GM19099 (cell line): ENCODE measurements around the gene DBNDD1.

Source experiments
- POLR2A ChIP-seq: IDR thresholded peaks from 3 replicates; pipeline ENCODE4 v1.6.1; 2011; ENCODE audit warnings: low read depth; ENCODE audit not compliant: insufficient read length; ENCODE audit errors: extremely low read depth

The DBNDD1 gene

DNA sequence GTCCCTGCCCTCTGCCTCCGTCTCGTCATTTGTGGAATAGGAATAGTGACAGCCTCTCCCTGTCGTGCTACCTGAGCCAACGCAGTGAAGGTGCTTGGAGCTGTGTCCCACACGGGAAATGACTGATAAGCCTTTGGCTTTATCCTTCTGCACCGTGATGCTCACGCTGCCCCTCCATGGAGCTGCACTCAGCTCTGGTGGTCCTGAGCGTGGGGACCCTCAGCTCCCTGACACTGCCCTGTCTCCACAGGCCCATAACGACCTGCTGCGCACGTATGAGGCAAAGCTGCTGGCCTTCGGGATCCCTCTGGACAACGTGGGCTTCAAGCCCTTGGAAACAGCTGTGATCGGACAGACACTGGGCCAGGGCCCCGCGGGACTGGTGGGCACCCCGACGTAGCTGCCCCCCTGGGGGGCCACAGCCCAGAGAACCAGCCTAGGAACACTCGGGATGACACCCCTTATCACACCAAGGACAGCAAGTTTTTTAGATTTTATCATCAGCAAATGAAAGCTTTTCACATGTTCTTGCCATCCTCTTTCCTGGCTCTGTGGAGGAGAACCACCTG is 23.8 kb upstream of the DBNDD1 start:
- no peak for TF ChIP-seq POLR2A

DNA sequence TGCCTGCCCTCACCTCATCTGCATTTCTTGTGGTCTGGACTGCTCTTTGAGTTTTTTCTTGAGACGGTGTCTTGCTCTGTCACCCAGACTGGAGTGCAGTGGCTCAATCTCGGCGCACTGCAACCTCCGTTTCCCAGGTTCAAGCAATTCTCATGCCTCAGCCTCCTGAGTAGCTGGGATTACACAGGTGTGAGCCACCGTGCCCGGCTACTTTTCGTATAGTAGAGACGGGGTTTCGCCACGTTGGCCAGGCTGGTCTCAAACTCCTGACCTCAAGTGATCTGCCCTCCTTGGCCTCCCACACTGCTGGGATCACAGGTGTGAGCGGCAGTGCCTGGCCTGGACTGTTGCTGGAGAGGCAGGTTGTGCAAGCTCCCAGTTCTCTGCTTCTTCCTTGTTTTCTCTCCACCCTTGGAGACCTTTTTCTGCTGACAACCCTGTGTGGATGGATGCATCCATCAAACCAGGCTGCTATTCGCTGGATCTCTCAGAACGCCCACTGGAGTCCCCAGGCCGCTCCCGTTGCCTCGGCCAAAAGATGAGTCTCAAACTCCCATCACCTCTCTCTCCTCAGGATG is 22.7 kb upstream of the DBNDD1 start:
- no peak for TF ChIP-seq POLR2A

DNA sequence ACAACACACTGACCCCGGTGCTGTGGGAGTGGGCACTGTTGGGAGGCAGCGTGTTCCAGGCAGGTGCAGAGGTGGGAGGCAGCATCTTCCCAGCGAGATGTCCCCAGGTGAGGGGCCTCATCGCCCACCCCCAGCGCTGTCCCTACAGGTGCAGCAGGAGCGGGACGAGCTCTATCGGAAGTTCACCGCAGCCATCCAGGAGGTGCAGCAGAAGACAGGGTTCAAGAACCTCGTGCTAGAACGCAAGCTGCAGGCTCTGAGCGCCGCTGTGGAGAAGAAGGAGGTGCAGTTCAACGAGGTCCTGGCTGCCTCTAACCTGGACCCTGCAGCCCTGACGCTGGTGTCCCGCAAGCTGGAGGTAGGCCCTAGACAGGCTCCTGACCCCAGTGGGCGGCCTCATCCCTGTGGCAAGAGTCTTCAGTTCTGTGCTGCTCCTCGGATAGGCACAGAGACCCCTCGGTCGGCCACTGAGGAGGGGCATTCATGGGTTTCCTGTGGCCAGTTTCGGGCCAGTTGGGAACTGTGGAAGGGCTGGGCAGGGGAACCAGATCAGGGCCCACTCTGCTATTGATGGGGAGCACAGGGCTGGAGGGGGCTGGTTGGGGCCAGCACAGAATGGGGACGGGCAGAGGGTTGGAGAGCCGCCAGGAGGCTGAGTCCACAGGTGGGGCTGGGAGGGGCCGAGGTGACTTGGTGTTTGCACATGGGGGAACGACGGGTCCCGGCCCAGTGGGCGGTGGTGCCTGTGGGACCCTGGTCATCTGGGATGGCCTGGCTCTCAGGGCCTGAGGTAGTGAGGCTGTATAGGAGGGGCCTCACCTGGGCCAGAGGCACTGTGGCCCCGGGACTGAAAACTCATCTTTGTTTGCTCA is 21.1 kb upstream of the DBNDD1 start:
- no peak for TF ChIP-seq POLR2A

DNA sequence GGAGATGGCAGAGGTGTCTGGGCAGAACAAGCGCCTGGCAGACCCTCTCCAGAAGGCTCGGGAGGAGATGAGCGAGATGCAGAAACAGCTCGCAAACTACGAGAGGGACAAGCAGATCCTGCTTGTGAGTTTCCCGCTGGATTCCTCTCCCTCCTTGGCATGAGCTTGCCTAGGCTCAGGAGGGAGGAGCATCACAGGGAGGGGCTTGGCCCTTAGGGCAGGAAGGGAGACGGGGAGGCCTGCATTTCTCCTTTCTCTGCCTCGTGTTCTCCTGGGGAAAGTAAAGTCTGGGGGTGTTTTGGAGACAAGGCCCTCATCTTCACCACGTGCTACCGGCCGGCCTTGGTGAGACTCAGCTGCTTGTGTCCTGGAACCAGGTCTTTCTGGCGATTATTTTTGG is 18.0 kb upstream of the DBNDD1 start:
- TF ChIP-seq POLR2A: no peak

DNA sequence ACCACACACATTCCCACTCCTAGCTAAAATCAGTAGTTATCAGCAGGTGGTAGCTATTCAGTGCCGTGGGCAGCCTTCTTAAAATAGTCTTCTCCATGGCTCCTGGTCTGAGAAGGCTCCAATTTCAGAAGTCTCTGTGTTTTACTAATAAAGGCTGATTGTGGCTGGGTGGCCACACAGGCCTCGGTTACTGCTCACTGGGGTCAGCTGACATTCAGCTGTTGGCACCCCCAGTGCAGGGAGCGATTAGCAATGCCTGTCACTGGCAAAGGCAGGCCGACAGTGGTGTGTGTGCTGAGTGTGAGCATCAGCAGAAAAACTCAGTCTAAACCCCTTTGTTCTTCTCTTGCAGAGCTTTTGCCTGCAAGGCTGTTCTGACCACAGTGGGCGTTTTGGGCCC is 16.6 kb upstream of the DBNDD1 start:
- TF ChIP-seq POLR2A: no peak

DNA sequence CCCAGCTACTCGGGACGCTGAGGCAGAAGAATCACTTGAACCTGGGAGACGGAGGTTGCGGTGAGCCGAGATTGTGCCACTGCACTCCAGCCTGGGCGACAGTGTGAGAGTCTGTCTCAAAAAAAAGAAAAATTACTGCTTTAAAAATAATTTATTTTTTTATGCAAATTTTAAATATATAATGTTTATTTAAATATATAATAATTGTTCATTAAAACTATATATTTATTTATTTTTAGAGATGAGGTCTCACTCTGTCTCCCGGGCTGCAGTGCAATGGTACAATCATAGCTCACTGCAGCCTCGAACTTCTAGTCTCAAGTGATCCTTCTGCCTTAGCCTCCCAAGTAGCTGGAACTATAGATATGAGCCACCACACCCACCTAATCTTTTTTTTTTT is 15.2 kb upstream of the DBNDD1 start:
- no peak for TF ChIP-seq POLR2A

DNA sequence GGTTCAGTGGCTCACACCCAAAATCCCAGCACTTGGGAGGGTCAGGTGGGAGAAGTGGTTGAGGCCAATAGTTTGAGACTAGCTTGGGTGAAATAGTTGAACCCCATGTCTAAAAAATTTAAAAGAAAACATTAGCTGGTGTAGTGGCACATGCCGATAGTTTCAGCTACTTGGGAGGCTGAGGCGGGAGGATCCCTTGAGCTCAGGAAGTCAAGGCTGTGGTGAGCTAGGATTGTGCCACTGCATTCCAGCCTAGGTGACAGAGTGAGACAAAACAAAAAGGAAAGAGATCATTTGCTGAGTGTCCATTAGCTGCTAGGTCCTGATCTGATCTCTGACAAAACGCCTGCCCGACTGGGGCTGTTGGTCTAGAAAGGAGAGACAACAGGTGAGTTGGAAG is 14.1 kb upstream of the DBNDD1 start:
- TF ChIP-seq POLR2A: no peak

DNA sequence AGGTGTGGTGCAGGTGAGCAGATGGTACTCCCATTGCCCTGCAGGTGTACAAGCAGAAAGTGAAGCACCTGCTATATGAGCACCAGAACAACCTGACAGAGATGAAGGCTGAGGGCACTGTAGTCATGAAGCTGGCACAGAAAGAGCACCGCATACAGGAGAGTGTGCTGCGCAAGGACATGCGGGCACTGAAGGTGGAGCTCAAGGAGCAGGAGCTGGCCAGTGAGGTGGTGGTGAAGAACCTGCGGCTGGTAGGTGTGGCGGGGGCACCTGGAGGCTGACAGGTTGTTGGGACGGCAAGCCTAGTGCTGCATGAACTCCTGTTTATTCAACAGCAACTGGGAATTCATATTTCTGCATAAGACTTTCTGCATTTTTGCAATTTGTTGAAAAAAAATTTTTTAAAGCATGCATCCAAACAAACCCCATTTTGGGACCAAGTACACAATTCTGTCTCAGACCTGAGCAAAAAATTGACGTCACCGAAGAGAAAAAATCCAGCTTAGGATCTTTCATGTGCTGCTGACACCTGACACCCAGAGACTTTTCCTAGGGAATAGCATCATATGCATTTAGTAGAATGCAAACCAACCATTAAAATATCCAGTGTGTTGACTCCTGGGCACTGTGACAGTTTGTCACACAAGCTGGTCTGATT is 13.5 kb upstream of the DBNDD1 start:
- TF ChIP-seq POLR2A: no peak

DNA sequence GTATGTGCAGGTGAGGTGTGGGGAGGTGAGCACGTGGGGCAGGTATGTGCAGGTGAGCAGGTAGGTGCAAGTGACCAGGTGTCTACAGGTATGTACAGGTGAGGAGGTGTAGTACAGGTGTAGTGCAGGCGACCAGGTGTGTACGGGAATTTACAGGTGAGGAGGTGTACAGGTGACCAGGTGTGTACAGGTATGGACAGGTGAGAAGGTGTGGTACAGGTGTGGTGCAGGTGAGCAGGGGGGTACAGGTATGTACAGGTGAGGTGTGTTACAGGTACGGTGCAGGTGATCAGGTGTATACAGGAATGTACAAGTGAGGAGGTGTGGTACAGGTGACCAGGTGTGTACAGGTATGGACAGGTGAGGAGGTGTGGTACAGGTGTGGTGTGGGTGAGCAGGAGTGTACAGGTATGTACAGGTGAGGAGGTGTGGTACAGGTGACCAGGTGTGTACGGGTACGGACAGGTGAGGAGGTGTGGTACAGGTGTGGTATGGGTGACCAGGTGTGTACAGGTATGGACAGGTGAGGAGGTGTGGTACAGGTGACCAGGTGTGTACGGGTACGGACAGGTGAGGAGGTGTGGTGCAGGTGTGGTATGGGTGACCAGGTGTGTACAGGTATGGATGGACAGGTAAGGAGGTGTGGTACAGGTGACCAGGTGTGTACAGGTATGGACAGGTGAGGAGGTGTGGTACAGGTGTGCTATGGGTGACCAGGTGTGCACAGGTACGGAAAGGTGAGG is 12.8 kb upstream of the DBNDD1 start:
- TF ChIP-seq POLR2A: no peak

DNA sequence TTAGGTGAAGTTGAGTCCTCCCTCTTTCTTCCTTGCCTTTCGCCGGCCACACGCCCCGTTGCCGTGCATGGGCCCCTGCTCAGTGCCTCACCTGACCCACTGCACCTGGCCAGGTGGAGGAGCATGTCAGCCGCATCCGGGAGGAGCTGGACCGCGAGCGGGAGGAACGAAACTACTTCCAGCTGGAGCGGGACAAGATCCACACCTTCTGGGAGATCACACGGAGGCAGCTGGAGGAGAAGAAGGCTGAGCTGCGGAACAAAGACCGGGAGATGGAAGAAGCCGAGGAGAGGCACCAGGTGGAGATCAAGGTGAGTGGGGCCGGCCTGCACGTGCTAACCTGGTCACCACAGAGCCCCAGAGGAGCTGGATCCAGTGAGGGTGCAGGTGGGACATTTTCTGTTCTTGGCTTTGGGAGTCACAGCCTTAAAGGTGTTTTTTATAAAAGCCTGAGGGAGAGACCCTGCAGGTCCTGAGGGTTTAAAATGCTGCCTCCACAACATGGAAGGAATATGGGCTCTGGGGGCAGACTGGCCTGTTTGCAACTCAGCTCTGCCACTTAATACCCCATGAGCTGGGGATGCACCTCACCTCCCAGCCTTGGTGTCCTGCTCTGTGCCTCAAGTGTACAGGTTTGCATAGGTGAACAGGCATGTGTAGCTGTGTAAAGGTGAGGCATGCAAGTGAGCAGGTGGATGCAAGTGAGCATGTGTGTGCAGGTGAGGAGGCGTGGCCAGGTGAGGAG is 12.1 kb upstream of the DBNDD1 start:
- TF ChIP-seq POLR2A: no peak

DNA sequence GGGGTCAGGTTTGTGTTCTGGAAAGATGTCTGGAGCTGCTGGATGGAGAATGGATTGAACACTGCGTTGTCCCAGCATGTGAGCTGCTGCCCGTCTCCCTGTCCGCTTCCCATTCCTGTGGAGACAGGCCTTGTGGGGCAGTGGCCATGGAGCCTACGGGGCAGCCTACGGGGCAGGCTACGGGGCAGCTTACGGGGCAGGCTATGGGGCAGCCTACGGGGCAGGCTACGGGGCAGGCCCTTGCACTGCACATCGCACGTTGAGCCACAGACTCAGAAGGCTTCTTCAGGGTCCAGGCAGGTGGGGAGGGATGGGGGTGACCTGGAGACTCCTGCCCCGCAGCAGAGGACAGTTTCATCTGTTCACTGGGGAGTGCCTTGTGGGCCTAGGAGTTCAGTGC is 9.7 kb upstream of the DBNDD1 start:
- no peak for TF ChIP-seq POLR2A

DNA sequence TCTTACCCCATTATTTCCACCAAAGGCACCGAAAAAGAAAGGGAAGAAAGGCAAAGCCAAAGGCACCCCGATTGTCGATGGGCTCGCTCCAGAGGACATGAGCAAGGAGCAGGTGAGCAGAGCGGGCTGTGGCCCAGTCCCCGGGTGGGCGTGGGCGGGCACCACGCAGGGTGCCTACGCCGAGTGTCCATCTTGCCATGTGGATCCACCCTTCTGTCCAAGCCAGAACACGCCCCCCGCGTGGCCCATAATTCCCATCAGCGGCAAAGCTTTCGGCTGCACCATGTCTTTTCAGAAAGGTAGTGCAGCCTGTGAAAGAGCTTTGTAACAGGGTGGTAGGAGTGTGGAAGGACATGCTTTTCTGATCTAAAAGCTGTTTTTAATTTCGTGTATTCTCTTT is 8.4 kb upstream of the DBNDD1 start:
- no peak for TF ChIP-seq POLR2A

DNA sequence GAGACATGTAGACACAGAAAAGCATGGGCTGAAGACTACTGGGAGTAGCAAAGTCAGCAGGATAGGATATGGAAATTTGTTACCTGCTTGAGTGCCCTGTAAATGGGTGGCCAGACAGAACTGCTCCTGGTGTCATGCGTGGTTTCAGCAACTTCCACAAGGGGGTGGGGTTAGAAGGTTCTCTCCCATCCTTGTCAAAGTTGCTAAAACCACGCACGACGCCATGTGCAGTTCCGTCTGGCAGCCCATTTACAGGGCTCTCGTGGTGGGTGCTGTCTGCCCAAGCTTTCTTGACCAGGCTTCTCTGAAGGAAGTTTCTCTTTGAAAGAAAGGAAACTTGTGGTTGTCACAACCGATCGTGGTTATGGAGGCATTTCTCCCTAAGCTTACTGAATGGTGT is 6.9 kb upstream of the DBNDD1 start:
- no peak for TF ChIP-seq POLR2A

DNA sequence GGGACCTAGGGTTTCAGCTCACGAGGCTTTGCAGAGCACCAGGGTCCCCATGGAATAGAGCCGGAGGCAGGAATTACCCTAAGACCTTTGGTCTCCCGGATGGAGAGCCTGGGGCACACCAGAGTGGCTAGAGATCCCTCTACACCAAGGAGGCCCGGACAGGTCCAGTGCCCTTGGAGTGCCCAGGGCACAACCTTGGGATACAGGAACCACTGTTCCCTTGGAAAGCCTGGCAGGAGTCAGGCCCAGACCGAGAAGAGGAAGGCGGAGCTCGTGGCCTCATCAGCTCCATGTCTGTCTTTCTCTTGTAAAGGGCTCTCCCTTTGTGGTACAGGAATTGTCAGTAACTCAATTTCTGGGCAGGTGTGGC is 3.8 kb upstream of the DBNDD1 start:
- TF ChIP-seq POLR2A: no peak
